BJ (cell line): Measurements from ENCODE around the gene PROX1. TPM values are rescaled to one million over a fixed set of nuclear protein-coding genes. Genes with fewer than 3 reads are reported as not detected.

Experiments used
- CTCF ChIA-PET: fragments of 350-600 bp; formaldehyde crosslinking; extraction: SDS; loops from one replicate; lab custom pipeline; 2021; ENCODE audit warnings: antibody characterized with exemption, inconsistent platforms; lab: Yijun Ruan, JAX
- POLR2A ChIA-PET: fragments of 300-600 bp; sonication (Branson Sonifier 250); formaldehyde crosslinking; extraction: SDS; loops from one replicate; lab custom pipeline; 2021; ENCODE audit warnings: antibody characterized with exemption; lab: Charles Lee
- DNase-seq: peaks from one replicate; pipeline ENCODE4 v3.0.0-alpha.2; 2011; ENCODE audit warnings: low read depth
- H3K27me3 ChIP-seq: 2 replicates; pipeline ENCODE4 v1.6.0; 2011; ENCODE audit warnings: low read length; ENCODE audit not compliant: control insufficient read depth, insufficient read depth
- H3K36me3 ChIP-seq: 2 replicates; pipeline ENCODE4 v1.5.1; 2011; ENCODE audit warnings: low read length; ENCODE audit not compliant: control insufficient read depth, insufficient read depth
- H3K4me3 ChIP-seq: 2 replicates; pipeline ENCODE4 v1.5.1; 2011; ENCODE audit warnings: low read depth, mild to moderate bottlenecking, control low read depth, low read length
- CTCF ChIP-seq: IDR thresholded peaks from 2 replicates; pipeline ENCODE4 v1.5.1; 2011; ENCODE audit warnings: low read depth, mild to moderate bottlenecking, control low read depth, inconsistent platforms, low read length, moderate library complexity; ENCODE audit not compliant: insufficient read depth
- polyA plus RNA-seq: library from polyadenylated mRNA; depleted of rRNA; stranded (reverse); fragments of >200 nt; gene quantifications from 2 replicates; pipeline ENCODE4 v1.2.3, GENCODE V29; 2011

Gene PROX1
- polyA plus RNA-seq, 1 experiment, result 0.11 TPM

GRCh38 chr1:213960963-213961362 is 26.8 kb upstream of the PROX1 start:
- Histone ChIP-seq H3K4me3 (no peak overlapping the region), H3K27me3 (no peaks in the 10 kb centered on the region), H3K36me3 (no peaks in the 10 kb centered on the region)
- ChIA-PET CTCF (no interaction called here), POLR2A (no interaction called here)
- no peak for DNase-seq
- no peak for TF ChIP-seq CTCF

GRCh38 chr1:213962508-213962907 is 25.3 kb upstream of the PROX1 start:
- Histone ChIP-seq H3K4me3 (no peak overlapping the region), H3K27me3 (no peaks in the 10 kb centered on the region), H3K36me3 (no peaks in the 10 kb centered on the region)
- ChIA-PET CTCF (no interaction called here), POLR2A (no interaction called here)
- DNase-seq, result no peak
- no peak for TF ChIP-seq CTCF

DNA sequence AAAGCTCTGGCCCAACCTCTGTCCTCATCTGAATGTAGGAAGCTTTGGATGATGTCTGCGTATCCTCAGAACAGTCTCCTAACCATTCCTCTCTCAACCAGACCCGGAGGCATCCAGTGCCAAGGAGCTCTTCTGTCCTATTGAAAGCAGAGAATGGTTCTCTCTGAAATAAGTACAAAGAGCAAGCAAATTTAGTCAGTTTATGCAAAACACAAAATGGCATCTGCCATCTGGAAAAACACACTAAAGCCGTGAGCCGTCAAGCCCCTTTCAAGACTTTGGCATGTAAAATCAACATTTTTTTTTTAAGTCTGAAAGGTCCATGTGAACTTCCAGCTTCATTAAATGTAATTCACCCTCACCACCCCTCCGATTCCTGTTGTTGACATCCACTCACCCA is 21.7 kb upstream of the PROX1 start:
- Histone ChIP-seq H3K4me3 (no peak overlapping the region), H3K27me3 (no peaks in the 10 kb centered on the region), H3K36me3 (no peaks in the 10 kb centered on the region)
- no peak for TF ChIP-seq CTCF
- CTCF ChIA-PET, result no interaction called here
- no peak for DNase-seq
- POLR2A ChIA-PET, result no interaction called here

DNA sequence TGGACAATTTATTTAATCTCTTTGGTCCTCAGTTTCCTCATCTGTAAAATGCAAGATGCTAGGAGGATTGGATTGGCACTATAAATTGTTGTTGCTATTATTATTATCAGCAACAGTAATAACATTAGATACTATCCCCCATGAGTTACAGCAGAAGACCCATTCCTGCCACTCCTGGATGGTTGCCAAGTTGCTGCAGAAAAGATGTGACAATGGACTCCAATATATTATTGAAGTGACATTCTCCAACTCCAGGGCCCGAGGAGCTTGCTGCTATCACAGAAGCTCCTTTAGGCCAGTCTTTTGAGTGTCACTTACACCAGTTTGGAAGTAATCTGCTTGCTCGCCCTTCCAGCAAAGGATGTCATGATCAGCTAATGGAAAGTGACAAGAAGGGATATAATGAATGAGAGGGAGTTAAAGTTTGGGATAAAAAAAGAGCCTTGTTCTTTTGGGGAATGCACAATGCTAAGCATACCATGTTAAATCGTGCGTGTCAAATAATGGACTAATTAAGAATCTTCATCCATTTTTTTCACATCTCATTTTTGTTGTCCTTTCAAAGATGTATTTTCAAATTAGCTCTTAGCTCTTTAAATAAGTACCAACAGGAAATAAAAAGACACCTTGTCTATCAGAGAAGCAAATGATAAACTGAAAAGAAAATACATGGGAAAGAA is 19.5 kb upstream of the PROX1 start:
- no peak for TF ChIP-seq CTCF
- CTCF ChIA-PET, result no interaction called here
- H3K27me3 ChIP-seq, result no peaks in the 10 kb centered on the region
- H3K36me3 ChIP-seq, result no peaks in the 10 kb centered on the region
- no peak for DNase-seq
- no peak overlapping the region for H3K4me3 ChIP-seq
- POLR2A ChIA-PET, result no interaction called here

- no peak for DNase-seq
- ChIA-PET CTCF (no interaction called here), POLR2A (no interaction called here)
- no peak for TF ChIP-seq CTCF
- H3K27me3 ChIP-seq, result no peaks in the 10 kb centered on the region
- H3K4me3 ChIP-seq, result no peak overlapping the region
- H3K36me3 ChIP-seq, result no peaks in the 10 kb centered on the region
These were observed 17.7 kb upstream of the PROX1 start for GRCh38 chr1:213969958-213970555.
